Measurements from ENCODE around the gene GNA14. TPM values are rescaled to one million over a fixed set of nuclear protein-coding genes. Genes with fewer than 3 reads are reported as not detected.

Gene GNA14
- total and polyA plus RNA-seq, 2 of the 8 experiments (the other 6 are each of a cell fraction or from before 2014, with no cell fraction given) = 3.4 to 6.3 TPM

GRCh38 chr9:77697238-77697984 is 49.3 kb upstream of the GNA14 start:
- Histone ChIP-seq H3K9ac (replicated peaks in 1 of 4; ENCODE audit: extremely low read depth in 1 of 4, low read depth in 3 of 4, low read length in 3 of 4) (no peak overlapping the region), H3K18ac (ENCODE audit: extremely low read depth, low read length) (no peak overlapping the region), H3K4me1 (replicated peaks in 1 of 4; ENCODE audit: control insufficient read depth in 3 of 4, insufficient read depth in 4 of 4, low read length in 3 of 4) (no peaks in the 10 kb centered on the region), H3K9me3 (ENCODE audit: insufficient read depth in 2 of 2, low read depth in 1 of 2, low read length in 1 of 2) (no peaks in the 10 kb centered on the region), H2BK20ac (ENCODE audit: low read length) (no peak overlapping the region), H3K4ac (replicated peaks; ENCODE audit: insufficient read length, low read depth, low read length) (no peak overlapping the region), H3K79me2 (ENCODE audit: control insufficient read depth in 1 of 2, insufficient read depth in 2 of 2, low read length in 2 of 2) (no peaks in the 10 kb centered on the region), H2BK15ac (ENCODE audit: low read length) (no peak overlapping the region), H3K27ac (ENCODE audit: low read depth, low read length) (no peak overlapping the region), H2BK12ac (ENCODE audit: low read depth, low read length) (no peak overlapping the region), H2BK120ac (replicated peaks; ENCODE audit: low read depth, low read length) (no peak overlapping the region), H3K79me1 (ENCODE audit: low read depth, low read length) (no peaks in the 10 kb centered on the region), H3K27me3 (replicated peaks in 1 of 4; ENCODE audit: control insufficient read depth in 3 of 4, extremely low read depth in 1 of 4, insufficient read depth in 3 of 4, low read length in 3 of 4) (no peaks in the 10 kb centered on the region), H3K4me3 (ENCODE audit: extremely low read depth in 1 of 4, insufficient read depth in 2 of 4, low read depth in 3 of 4, low read length in 4 of 4) (no peak overlapping the region), H3K23ac (ENCODE audit: insufficient read length) (no peak overlapping the region), H2BK5ac (ENCODE audit: low read depth, low read length) (no peak overlapping the region), H4K8ac (ENCODE audit: extremely low read depth, insufficient read depth, low read length) (no peak overlapping the region), H3K23me2 (ENCODE audit: low read depth, low read length) (peaks cover 1% of the 10 kb centered on the region; the same call in 1 of the 2 replicates), H4K5ac (ENCODE audit: insufficient read length, low read depth, low read length) (no peak overlapping the region), H3K14ac (ENCODE audit: insufficient read length) (no peak overlapping the region), H3K4me2 (ENCODE audit: insufficient read depth in 1 of 2, low read depth in 2 of 2, low read length in 2 of 2) (no peak overlapping the region), H4K91ac (replicated peaks; ENCODE audit: insufficient read length, low read length) (no peak overlapping the region), H3K56ac (replicated peaks; ENCODE audit: insufficient read length, low read depth, low read length) (no peak overlapping the region), H2AK5ac (ENCODE audit: low read depth, low read length) (no peak overlapping the region), H3K36me3 (ENCODE audit: control insufficient read depth in 2 of 4, insufficient read depth in 4 of 4, low read length in 3 of 4) (no peaks in the 10 kb centered on the region), H2AFZ (ENCODE audit: low read length) (no peak overlapping the region), H4K20me1 (replicated peaks in 1 of 2; ENCODE audit: control insufficient read depth in 1 of 2, insufficient read depth in 2 of 2, low read length in 2 of 2) (no peaks in the 10 kb centered on the region)
- CTCF ChIA-PET (ENCODE audit: partially characterized antibody) = interaction anchor here (1.6 kb wide), 1 partner anchor 264 kb away, joined by 4 read pairs; no protein-coding TSS in a partner anchor
- DNase-seq (ENCODE audit: low read depth in 1 of 2, low spot score in 2 of 2) (no peak), FAIRE-seq (no peak)
- WGBS, 2 experiments (ENCODE audit: extremely low coverage in 1 of 2, insufficient coverage in 1 of 2, insufficient read length in 1 of 2, insufficient replicate concordance in 2 of 2, low coverage in 1 of 2, low lambda C conversion rate in 2 of 2, missing lambda C conversion rate in 1 of 2) = 90% methylated on average over 1 of the region's 1 CpG; no CpG with 5 or more reads in 1 of the 2 experiments
- POLR2A ChIA-PET (ENCODE audit: partially characterized antibody) = no interaction called here
- TF ChIP-seq FOSL1 (IDR thresholded peaks at IDR 0.05; ENCODE audit: insufficient read depth, low read depth, low read length) (no peak), SIN3A (conservative IDR thresholded peaks at IDR 0.05 in 1 of 2, IDR thresholded peaks at IDR 0.05 in 1 of 2; ENCODE audit: low read depth in 1 of 2, low read length in 2 of 2) (no peak), E2F6 (IDR thresholded peaks at IDR 0.05) (no peak), KDM4A (IDR thresholded peaks at IDR 0.05; ENCODE audit: low read depth, low read length, severe bottlenecking) (no peak), EZH2 (IDR thresholded peaks at IDR 0.05; ENCODE audit: low read depth, low read length, severe bottlenecking) (no peak), TAF7 (optimal IDR thresholded peaks at IDR 0.05; ENCODE audit: borderline replicate concordance, low read depth, low read length) (no peak), CREB1 (IDR thresholded peaks at IDR 0.05) (no peak), YY1 (IDR thresholded peaks at IDR 0.05; ENCODE audit: low read depth, low read length) (no peak), HDAC6 (IDR thresholded peaks at IDR 0.05; ENCODE audit: low read depth, low read length) (no peak)

Measured in H1 (cell line).